GM12874 (cell line): ENCODE data around the gene NOP53.
A peak's percentile ranks its signal among the peaks of the same experiment; 100 is the strongest.

Experiments
- TF ChIP-seq, protein P1 (sequence below): IDR thresholded peaks from 2 replicates; pipeline ENCODE4 v1.5.1; 2011; ENCODE audit warnings: low read depth, mild to moderate bottlenecking, control low read depth, low read length, moderate library complexity; ENCODE audit not compliant: insufficient read depth

The NOP53 gene

DNA sequence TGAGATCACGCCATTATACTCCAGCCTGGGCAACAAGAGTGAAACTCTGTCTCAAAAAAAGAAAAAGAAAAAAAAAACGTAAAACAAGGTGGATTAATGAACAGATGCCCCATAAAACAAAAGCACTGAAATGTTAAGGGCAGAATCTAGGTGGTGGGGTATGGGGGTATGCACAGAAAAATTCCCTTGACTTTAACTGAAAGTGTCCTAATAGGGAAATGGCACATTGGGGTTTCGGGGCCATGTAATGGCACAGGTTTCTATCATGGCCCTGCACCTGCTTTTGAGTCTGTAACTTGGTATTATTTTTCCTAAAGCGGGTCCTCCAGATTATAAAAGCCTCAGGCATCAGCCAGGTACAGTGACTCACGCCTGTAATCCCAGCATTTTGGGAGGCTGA lies 16.2 kb downstream of the NOP53 start:
- TF ChIP-seq, protein P1, sequence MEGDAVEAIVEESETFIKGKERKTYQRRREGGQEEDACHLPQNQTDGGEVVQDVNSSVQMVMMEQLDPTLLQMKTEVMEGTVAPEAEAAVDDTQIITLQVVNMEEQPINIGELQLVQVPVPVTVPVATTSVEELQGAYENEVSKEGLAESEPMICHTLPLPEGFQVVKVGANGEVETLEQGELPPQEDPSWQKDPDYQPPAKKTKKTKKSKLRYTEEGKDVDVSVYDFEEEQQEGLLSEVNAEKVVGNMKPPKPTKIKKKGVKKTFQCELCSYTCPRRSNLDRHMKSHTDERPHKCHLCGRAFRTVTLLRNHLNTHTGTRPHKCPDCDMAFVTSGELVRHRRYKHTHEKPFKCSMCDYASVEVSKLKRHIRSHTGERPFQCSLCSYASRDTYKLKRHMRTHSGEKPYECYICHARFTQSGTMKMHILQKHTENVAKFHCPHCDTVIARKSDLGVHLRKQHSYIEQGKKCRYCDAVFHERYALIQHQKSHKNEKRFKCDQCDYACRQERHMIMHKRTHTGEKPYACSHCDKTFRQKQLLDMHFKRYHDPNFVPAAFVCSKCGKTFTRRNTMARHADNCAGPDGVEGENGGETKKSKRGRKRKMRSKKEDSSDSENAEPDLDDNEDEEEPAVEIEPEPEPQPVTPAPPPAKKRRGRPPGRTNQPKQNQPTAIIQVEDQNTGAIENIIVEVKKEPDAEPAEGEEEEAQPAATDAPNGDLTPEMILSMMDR, result no peak

DNA sequence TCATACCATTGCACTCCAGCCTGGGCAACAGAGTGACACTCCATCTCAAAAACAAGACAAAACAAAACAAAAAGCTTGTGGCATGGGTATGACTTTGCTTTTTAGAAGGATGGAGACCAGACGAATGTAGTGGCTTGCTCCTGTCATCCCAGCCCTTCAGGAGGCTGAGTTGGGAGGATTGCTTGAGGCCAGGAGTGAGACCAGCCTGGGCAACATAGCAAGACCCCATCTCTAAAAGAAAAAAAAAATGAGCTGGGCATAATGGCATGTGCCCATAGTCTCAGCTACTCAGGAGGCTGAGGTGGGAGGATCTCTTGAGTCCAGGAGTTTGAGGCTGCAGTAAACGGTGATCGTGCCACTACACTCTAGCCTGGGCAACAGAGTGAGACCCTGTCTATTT lies 16.8 kb downstream of the NOP53 start:
- TF ChIP-seq, protein P1, result no peak

DNA sequence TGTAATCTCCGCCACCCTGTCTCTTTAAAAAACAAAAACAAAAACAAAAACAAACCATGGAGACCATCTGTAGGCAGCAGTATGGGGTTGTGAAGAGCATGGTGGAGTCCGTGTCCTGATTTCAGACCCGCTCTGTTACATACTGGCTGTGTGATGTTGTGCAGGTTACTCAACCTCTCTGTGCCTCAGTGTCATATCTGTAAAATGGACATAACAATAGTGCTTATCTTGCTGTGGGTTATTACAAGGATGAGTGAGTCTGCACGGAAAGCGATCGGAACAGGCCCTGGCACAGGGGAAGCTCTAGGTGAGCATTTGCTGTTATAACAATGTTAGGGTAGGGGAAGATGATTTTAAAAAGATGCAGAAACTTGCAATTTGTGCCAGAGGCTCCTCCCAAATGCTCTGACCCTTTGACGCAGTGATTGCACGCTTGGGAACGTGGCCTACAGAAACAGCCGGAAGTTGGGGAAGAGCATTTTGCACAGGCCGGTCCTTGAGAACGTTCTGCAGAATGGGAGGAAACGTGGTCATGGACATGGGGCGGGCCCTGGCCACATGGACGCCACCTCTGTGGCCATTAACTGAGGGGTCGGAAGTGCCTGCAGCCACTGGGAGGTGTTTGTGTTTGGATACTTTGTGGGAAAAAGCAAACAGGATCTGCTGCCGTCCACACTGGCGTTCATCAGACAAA lies 17.4 kb downstream of the NOP53 start:
- TF ChIP-seq, protein P1, result no peak

DNA sequence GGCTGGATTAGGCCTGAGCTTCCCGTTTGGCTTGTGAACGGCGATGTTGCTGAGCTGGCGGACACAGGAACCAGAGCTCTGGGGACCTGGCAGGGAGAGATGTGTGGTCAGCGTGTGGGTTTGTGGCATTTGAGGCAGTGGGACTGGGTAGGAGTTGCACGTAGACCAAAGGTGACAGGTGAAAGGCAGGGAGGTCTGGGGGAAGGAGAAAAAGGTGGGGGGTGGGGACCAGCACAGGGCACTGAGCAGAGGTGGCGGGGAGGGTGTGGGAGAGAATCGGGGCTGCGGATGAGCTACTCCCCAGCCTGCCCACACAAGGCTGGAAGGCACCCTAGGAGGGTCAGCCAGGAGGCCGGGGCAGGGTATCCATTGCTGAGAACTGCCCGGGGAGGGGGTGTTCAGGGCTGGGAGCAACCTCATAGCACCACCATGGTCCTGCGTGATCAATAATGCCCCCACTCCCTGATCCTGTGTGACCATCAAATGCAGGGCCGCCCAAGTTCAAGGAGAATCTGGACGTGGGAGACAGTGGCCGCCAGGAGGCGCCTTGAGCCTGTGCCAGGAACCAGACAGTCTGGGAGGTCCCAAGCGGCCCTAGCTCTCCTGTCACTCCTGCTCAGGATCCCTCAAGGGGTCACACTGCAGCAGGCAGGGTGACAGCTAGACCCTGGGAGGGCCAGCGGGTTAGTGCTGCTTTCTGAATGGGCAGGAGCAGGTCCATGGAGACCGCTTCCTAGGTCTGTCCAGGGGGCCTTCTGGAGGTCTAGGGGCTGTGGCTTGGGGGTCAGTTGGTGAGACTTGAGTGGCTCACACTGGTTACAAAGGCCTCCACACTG lies 20.4 kb downstream of the NOP53 start:
- TF ChIP-seq, protein P1, result peak; percentile 88

DNA sequence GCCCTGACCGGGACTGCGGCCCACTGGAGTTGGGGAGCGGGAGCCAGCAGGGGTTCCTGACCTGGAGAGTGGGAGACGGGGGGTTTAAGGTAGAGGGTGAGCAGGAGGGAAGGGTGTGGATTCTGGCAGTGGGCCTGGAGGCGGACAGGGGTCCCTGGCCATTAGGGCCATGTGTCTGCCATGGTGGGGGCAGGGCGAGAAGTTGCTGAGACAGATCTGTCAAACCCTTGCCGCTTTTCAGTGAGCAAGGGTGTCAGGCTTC lies 20.9 kb downstream of the NOP53 start:
- TF ChIP-seq, protein P1, result no peak

DNA sequence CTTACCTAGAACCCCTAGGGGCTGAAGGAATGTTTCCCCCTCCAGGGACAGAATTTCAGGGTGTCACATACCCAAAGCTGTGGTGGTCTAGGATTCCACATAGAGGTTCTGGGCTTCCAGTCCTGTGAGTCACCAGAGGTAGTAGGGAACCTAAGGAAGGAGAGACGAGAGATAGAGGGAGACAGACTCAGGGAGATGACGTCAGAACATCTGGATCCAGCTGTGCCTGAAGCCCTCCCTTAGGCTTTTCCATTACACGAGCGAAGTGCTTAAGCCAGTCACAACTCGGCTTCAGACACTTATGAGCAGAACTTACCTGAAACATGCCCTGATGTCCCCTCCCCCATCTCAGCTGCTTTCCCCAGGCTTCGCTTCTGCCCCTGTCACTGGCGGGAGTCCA lies 21.3 kb downstream of the NOP53 start:
- TF ChIP-seq, protein P1, result no peak

DNA sequence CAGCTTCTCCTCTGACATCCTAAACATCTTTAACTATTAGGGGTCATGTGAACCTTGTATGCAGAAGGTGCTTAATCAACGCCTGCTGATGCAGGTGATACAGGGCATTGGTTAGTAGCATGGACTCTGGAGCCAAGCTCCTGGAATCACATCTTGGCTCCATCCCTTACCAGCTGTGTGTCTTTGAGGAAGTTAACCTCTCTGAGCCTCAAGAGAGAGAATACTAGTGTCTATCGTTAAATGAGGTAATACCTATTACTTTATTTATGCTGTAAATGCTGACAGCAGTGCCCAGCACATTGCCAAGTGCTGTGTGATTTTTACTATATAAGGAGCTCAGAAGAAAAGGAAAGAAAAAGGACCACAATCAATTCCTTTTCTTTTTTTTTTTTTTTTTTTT lies 22.0 kb downstream of the NOP53 start:
- TF ChIP-seq, protein P1, result no peak
